GM10847 (cell line): ENCODE results near the gene RBM39.

Source experiments
- POLR2A ChIP-seq: IDR thresholded peaks from 2 replicates; pipeline ENCODE4 v1.6.1; 2011; ENCODE audit not compliant: insufficient read length; ENCODE audit errors: extremely low read depth

RBM39 gene

GRCh38 chr20:35698298-35699126 is 43.5 kb downstream of the RBM39 start:
- no peak for TF ChIP-seq POLR2A

GRCh38 chr20:35697696-35698297 is 44.3 kb downstream of the RBM39 start:
- no peak for TF ChIP-seq POLR2A

DNA sequence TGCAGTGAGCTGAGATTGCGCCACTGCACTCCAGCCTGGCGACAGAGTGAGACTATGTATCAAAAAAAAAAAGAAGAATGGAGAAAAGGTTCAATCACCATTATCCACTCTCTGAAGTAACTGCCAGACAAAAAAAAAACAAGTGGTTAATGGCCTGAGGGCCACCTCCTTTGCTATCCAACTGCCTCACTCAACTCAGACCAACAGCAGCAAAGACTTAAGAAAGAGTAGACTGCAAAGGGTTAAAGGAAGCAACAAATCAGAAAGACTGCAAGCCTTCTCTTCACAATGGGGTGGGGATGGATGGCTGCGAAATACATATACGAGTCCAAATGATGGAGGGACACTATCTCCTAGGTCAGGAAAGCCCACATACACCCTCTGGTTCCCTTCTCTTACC is 46.1 kb downstream of the RBM39 start:
- no peak for TF ChIP-seq POLR2A

DNA sequence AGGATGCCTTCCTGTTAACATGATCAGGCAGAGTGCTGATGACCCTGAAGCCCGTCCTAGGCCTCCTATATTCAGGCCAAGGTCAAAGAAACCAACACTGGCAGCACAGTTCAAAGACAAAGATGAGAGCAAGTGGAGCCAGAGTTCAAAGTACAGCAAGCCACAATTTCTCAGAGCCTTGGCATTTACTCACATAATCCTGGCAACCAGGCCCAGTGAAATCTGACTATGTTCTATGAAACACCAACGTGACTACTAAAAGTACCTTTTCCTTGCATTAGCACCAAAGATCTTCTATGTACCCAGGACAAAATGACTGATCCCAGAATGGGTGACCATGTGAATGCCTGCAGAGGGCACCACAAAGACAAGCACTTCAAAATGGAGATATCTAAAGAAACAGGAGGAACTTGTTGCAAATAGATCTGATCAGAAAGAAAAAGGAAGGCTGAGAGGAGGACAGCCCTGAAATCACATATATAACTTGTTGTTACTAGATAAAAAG is 46.8 kb downstream of the RBM39 start:
- no peak for TF ChIP-seq POLR2A

- no peak for TF ChIP-seq POLR2A
Observed at GRCh38 chr20:35690265-35690664, 51.8 kb downstream of the RBM39 start.

DNA sequence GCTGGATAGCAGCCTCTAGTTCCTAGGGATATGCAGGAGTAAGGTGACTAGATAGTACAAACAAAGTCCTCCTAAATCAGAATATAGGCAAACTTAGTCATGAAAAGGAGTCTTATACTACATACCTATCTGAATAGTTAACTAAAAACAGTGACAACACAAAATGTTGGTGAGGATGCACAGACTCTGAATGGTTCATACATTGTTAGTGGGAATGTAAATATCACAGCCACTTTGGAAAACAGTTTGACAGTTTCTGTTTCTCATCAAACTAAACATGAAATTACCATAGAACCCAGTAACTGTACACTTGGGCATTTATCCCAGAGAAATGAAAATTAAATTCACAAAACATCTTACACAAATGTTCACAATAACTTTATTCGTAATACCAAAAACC is 60.1 kb downstream of the RBM39 start:
- TF ChIP-seq POLR2A = no peak

GRCh38 chr20:35680452-35681183 is 61.4 kb downstream of the RBM39 start:
- no peak for TF ChIP-seq POLR2A

- TF ChIP-seq POLR2A = no peak
Observed at GRCh38 chr20:35674921-35675320, 67.1 kb downstream of the RBM39 start.

- no peak for TF ChIP-seq POLR2A
Observed at GRCh38 chr20:35673884-35674283, 68.2 kb downstream of the RBM39 start.

DNA sequence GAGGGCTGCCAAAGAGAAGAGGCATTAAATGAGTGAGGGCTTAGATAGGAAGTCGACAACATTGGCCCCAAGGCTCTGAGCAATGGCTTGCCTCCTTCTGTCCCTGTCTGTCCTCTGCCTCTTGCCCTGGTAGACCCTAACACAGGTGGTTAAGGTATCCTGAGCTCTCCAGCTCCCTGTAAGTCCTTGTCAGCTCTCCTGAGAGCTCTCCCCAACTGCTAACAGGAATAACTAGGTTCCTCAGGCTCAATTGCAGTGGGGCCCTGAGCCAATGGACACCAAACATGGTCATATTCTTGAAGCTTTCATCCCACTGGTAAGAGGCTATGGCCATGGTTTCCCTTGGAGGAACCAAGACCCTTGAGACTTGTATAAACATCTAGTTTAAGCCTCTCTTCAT is 72.4 kb downstream of the RBM39 start:
- TF ChIP-seq POLR2A = no peak

DNA sequence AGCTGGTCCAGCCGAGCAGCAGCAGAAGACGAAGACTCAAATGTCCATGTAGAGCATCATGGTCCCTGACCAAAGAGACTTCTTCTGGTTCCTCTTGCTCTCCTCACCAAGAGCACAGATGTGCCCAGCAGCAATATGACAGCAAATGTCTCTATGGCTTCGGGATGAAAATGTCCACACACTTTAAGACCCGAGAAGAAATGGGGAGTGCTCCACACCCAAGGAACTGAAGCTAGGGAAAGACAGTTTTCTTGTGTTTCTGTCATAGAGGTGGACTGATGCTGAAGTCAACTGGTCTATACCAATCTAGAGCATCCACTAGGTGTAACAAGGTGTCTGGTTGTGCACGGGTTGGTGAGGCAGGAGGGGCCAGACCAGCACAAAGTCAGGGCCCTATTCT is 72.8 kb downstream of the RBM39 start:
- TF ChIP-seq POLR2A = no peak

GRCh38 chr20:35665949-35666288 is 76.1 kb downstream of the RBM39 start:
- TF ChIP-seq POLR2A = no peak

DNA sequence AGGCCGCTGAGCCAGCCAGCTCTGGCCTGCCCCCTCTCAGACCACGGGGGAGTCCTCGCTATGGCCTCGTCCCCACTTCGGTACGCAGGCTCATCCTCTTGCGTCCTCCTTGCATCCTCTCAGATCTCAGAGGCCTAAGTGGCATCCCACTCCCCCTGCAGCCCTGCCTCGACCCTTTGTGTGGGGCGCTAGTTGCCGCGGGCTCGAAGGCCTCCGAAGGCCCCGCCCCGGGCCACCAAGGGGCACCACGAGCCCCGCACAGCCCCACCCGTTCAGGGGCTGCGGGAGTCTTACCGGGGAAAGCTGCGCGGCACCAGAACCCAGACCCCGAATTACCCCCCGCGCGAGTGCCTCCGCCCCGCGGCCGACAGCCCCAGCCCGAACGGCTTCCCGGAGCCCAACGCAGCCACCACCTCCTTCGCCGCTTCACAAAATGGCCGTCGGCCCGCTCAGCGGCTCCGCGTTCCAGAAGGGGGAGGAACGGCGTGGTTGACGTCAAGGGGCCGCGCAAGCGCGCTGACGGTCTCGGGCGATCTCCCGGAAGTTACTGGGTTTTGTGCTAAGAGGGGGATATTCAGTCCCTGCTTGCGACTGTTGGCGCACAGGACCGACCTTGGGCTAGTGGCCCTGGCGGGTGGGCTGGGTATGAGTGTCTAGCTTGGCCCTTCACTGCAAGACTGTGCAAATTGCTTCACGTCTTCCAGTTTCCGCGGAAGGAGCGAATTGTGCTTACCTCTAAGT is 77.4 kb downstream of the RBM39 start, which contains the start of the genes CPNE1 and RBM12:
TSS of gene CPNE1 (minus strand) at position 435 of the 741 bp plus-strand sequence. CDS start 31,977 bp downstream, outside the sequence.
TSS of gene RBM12 (minus strand) at position 435 of the 741 bp plus-strand sequence. CDS start 9,578 bp downstream, outside the sequence.
- peak; percentile 97 for TF ChIP-seq POLR2A

- TF ChIP-seq POLR2A = peak; percentile 18
Observed at GRCh38 chr20:35663516-35664465, 78.3 kb downstream of the RBM39 start.
